Regular cardiac myocyte (primary cell): ENCODE measurements around the gene BAG3. TPM values are rescaled to one million over a fixed set of nuclear protein-coding genes. Genes with fewer than 3 reads are reported as not detected.

Experiments
- total RNA-seq: library from RNA; depleted of rRNA; stranded (reverse); fragments of >200 nt; gene quantifications from 2 replicates; pipeline ENCODE4 v1.2.3, GENCODE V29; 2014

Gene BAG3
- total RNA-seq, result 9.0 and 24.9 TPM in 2 replicates

GRCh38 chr10:119650692-119651513 lies at the start of gene BAG3:
Gene BAG3, plus strand, starts transcription at chr10:119651380. Its CDS starts 296 bp downstream, at chr10:119651676.

GRCh38 chr10:119725828-119726675 lies 74.9 kb downstream of the BAG3 start, which contains the start of gene INPP5F:
Gene INPP5F, plus strand, starts transcription at chr10:119726050. Its CDS starts 213 bp downstream, at chr10:119726263.

Other genes with a start within 250 kb of the BAG3 start
- 37.5 and 40.5 TPM in 2 replicates for gene RGS10, start 108.7 kb upstream of the BAG3 start, total RNA-seq
- 23.1 and 27.0 TPM in 2 replicates for gene TIAL1, start 54.4 kb upstream of the BAG3 start, total RNA-seq
- gene INPP5F, start 74.7 kb downstream of the BAG3 start, total RNA-seq, result 19.4 and 19.9 TPM in 2 replicates
- gene MCMBP, start 221.5 kb downstream of the BAG3 start, total RNA-seq, result 47.6 and 79.0 TPM in 2 replicates
- gene SEC23IP, start 241.3 kb downstream of the BAG3 start, total RNA-seq, result 18.6 and 22.2 TPM in 2 replicates